Measurements from ENCODE around the gene BCS1L.
"Not testable (repeated sequence)": the region's sequence is repeated elsewhere in the genome, so short reads cannot be mapped to it uniquely, and the experiment has no call there.

BCS1L gene

DNA sequence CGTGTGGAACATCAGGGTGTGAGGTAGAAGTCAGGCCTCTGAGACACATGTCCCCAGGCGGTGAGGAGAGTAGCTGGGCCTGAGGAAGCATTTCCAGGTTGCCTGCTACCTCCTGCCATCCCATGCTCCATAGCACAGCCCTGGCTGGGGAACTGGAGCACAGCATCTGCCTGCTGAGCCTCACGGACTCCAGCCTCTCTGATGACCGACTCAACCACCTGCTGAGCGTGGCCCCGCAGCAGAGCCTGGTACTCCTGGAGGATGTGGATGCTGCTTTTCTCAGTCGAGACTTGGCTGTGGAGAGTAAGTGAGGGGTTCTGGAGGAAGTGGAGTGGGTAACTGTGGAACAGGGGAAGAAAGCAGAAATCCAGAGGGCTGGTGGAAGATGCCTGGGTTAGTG is 2.9 kb downstream of the BCS1L start:
- no peak for DNase-seq (ENCODE audit: low read depth)

DNA sequence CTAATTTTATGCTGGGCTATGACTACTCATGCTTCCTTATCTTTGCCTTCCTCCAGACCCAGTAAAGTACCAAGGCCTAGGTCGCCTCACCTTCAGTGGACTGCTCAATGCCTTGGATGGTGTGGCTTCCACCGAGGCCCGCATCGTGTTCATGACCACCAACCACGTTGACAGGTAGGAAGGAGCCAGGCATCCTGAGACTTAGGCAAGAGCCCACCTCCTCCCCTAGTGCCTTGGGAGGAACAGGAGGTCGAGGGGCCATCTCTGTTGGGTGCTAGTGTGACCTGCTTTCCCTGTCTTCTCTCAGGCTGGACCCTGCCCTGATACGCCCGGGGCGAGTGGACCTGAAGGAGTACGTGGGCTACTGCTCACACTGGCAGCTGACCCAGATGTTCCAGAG is 3.3 kb downstream of the BCS1L start:
- DNase-seq (ENCODE audit: low read depth) = no peak

DNA sequence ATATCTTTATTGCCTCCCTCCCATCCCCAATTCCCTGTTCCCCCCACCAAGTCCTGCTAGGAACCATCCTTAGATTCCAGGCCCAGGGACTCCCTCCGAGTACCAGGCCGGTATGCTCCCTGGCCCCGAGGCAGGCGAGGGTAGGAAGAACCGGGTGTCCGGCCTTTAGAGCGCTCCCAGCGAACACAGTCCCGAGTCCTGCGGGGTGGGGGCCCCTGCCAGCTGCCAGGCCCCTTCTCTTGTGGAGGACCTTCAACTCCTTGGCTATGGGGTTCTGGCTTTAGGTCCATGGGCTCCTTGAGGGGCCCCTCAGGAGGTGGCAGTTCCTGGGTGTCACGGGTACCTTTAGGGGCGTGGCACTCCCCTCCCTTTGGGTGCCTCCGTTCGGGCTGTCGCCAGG is 4.4 kb downstream of the BCS1L start:
- no peak for DNase-seq (ENCODE audit: low read depth)

DNA sequence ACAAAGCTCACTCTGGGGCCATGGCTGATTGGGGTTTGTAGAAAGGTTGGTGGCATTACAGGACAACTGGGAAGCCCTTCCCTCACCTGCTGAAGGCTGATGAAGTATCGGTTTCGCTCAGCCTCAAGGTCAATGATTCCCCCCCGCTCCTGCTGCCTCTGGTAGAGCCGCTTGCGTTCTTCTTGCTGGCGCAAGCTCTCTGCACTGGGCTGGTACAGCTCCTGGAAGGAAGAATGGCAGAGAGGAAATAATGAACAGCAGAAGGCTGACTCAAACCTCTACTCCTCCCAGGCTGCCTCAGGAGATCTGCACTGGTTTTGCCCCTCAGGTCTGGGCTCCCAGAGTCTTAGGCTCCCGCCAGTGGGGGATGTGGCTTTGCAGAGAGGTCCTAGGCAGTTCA is 5.2 kb downstream of the BCS1L start:
- no peak for DNase-seq (ENCODE audit: low read depth)

DNA sequence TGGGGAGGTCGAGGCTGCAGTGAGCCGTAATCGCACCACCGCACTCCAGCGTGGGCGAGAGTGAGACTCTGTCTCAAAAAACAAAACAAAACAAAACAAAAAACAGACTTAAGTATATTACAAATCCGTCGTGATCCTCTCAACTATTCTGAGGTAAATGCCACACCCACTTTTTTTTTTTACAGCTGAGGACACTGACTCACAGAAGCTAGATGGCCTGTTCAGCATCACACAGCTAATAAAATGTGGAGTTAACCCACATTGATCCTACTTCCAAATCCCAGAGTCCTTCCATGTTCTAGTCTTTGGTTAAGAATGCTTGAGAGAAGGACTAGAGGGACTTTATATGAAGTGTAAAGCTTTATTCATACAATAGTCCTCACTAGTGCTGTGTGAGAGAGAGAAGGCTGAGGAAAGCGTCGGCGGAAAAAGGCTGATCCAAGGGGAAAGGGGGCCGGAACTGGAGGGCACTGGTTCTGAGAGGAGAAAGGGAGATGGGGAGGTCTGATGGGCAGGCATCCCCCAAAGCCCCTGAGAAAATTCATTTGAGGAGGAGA is 11.7 kb downstream of the BCS1L start:
- DNase-seq (ENCODE audit: low read depth) = no peak

DNA sequence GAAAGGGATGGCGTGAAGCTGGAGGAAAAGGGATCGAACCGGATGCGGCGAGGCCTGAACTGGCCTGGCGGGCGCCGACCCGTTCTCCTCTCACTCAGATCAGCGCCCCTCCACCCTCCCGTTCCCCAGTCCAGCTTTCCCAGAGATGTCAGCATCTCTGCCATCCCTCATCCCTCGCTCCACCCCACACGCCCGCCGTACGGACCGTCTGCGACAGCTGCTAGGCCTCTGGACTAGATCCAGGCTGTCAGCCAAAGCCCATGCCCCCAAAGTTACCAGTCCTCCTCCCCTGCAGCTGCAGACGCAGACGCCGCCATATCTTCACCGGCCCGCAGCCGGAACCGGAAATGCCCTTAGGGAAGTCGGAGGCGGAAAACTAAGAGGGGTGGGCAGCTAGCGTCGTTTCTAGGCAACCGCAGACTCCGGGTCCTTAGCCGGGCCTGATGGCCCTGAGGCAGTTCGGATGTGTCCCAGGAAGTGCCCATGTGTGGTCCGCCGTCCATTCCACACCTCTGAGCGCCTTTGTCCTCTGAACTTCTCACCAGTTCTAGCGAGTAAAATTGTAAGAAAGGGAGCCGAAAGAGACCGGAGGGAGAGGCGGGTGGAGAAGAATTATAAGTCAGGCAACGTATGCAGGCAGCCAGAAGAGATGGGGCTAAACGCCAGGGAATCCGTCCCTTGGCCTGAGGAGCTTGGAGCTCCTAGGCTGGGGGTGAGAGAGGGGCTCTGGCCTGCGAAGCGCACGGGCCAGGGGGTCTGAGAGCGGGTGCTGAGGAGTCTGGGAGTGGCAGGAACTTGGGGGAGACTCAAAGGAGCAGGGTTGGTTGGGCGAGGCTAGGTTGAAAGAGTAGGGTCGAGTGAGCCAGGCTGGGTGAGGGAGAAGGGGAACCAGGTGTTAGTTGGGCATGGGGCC is 12.4 kb downstream of the BCS1L start, which contains the start of the genes RNF25 and STK36:
Gene RNF25 (minus strand): TSS at position 349 of the 913 bp plus-strand sequence. CDS start 32 bp downstream, at position 317.
Gene STK36 (plus strand): TSS at position 433 of the 913 bp plus-strand sequence. CDS start 744 bp downstream, outside the sequence.
- peak; percentile 70 for DNase-seq (ENCODE audit: low read depth)

DNA sequence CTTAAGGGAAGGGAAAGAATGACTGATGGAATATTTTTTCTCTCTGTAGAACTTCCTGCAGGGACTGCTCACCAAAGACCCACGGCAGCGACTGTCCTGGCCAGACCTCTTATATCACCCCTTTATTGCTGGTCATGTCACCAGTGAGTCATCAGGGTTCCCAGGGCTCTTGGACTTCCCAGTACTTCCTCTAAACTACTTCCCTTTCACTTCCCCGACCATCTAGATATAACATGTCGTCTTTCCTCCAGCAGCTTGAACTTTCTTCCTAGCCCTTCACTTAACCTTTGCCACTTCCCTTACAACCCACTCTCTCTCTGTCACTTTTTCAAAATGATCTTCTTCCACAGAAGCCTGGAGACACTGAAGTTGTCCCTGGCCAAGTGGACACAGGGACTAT is 19.6 kb downstream of the BCS1L start:
- DNase-seq (ENCODE audit: low read depth) = no peak

DNA sequence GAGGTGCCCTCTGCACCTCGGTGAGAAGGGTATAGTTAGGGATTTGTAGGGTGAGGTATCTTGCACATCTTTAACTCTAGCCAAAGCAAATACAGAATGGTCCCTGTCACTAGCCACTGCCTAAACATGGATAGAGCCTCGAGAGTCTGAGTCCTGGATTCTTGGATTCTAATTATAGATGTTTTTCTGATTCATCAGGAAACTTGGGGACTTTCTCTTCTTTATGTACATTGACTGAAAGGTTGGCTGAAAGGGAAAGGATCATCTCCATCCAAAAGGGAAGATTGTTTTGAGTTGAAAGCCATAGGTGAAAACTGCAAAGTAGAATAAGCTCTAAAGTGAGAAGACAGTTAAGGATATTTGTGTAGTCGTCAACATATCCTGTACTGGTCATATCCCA is 20.6 kb downstream of the BCS1L start:
- DNase-seq (ENCODE audit: low read depth) = no peak

DNA sequence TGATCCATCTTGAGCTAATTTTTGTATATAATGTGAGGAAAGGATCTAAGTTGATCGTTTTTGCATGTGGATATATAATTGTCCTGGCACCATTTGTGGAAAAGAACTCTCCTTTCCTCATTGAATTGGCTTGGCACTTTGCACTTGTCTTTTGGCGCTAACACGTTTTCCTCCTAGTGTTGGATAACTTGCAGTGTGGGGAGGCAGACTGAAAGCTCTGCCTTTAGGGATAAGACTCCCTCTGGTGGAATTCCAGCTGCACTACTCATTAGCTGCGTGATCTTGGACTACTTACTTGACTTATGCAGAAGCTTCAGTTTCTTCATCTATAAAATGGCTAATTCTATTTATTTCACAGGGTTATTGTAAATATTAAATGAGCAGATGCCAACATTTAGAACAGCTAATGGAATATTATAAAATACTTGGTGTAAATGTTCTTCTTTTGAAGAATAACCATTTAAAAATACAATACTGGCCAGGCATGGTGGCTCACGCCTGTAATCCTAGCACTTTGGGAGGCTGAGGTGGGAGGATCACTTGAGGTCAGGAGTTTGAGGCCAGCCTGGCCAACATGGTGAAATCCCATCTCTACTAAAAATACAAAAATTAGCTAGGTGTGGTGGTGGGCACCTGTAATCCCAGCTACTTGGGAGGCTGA is 28.0 kb downstream of the BCS1L start:
- not testable (repeated sequence) for DNase-seq (ENCODE audit: low read depth)

DNA sequence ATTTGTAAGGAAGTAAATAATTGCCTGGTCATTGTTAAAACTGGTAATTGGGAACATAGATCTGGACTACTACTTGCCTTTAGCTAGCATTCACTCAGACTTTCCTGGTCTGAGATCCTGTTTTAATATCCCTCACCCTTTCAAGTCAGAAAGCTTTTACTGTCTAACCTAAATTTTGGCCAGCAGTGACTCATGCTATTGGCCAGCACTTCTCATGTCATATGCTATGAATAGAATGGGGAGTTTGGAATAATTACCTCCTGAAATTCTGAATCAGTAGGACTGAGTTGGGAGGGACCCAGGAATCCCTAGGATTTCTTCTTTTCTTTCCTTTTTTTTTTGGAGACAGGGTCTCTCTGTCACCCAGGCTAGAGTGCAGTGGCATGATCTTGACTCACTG is 31.8 kb downstream of the BCS1L start:
- no peak for DNase-seq (ENCODE audit: low read depth)

DNA sequence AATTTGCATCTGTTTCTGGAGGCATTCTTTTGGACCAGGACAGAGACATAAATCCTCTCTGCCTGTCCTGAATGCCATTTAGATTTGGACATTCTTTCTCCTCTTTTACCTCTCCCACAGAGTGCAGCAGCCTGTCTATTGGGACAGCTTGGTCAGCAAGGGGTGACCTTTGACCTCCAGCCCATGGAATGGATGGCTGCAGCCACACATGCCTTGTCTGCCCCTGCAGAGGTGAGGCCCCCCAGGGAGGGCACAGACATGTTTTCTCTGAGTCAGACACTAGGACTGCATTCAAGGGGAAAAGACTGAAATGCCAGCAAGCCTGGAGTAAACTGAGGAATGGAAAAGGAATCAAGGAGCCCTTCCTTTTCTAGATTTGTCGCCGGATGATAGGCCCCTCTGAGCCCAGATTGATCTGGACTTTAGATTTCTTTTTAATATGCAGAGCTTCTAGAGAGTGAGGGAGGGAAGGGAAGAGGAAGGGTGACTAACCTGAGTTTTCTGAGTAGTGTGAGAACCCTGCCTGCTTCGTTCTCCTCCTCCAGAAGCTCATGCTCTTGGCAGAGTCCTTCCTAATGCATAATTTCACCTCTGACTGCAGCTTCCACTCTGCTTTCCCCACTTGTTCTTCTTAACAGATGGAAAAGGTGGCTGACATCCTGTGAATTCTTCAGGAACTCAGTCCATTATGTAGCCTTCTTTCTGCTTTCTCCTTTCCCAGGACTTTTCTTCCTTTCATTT is 35.1 kb downstream of the BCS1L start:
- DNase-seq (ENCODE audit: low read depth) = no peak

DNA sequence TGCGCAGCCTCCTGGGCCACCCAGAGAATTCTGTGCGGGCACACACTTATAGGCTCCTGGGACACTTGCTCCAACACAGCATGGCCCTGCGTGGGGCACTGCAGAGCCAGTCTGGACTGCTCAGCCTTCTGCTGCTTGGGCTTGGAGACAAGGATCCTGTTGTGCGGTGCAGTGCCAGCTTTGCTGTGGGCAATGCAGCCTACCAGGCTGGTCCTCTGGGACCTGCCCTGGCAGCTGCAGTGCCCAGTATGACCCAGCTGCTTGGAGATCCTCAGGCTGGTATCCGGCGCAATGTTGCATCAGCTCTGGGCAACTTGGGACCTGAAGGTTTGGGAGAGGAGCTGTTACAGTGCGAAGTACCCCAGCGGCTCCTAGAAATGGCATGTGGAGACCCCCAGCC is 39.4 kb downstream of the BCS1L start:
- DNase-seq (ENCODE audit: low read depth) = no peak

DNA sequence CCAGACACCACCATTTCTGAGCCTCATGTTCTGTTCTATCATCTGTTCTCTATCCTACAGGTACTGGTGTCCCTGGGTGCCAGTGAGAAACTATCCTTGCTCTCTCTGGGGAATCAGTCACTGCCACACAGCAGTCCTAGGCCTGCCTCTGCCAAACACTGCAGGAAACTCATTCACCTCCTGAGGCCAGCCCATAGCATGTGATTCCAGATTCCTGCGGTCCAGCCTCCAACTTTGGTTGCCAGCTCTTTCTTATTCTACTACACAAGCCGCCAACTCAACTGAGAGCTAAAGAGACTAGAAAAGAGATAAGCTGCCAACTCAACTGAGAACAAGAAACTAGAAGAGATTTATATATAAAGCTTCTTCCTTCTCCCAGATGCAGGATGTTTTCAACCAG is 42.3 kb downstream of the BCS1L start:
- no peak for DNase-seq (ENCODE audit: low read depth)

DNA sequence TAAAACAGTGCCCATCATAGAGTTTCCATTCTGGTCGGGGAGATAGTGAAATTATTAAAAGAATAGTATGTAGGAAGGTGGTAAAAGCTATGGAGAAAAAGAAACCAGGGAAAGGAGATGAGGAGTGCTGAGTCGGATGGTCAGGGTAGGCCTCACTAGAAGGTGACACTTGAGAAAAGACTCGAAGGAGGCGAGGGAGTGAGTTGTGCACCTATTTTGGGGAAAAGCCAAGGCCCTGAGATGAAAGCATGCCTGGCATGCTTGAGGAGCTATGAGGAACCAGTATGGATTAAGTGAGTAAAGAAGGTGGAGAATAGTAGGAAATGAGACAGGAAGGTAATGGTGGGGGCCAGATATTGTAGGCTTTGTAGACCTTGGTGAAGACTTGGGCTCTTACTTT is 43.9 kb downstream of the BCS1L start:
- DNase-seq (ENCODE audit: low read depth) = no peak

DNA sequence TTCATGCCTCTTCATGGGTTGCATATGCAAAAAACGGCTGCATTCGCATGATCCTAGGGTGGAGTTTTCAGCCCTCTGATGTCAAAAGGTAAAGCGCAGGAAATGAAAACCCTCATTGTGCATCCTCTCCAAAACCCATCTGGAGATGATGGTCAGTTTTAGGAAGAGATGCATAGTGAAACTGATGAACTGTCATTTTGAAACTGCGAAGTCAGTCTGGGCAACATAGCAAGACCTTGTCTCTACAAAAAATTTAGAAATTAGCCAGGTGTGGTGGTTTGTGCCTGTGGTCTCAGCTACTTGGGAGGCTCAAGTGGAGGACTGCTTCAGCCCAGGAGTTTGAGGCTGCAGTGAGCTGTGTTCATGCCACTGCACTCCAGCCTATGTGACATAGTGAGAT is 48.6 kb downstream of the BCS1L start:
- DNase-seq (ENCODE audit: low read depth) = no peak

DNA sequence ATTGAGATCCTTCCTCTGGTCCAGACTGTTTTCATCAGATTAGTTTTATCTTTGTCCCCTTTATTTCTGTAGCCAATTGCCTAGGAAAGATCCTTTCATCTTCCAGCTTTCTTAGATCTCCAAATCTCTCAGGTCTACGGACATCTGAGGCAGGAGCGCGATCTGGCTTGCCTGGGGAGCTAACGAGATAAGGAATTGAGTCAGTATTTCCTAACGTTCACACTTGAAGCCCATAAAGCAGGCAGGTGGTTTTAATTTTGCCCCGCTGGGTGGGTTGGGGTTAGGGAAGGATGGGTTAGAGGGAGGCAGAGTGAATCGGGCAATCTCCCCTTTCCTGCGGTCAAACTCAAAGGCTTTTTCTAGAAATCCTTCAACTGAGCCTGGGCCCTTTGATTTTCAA is 50.4 kb downstream of the BCS1L start:
- no peak for DNase-seq (ENCODE audit: low read depth)

DNA sequence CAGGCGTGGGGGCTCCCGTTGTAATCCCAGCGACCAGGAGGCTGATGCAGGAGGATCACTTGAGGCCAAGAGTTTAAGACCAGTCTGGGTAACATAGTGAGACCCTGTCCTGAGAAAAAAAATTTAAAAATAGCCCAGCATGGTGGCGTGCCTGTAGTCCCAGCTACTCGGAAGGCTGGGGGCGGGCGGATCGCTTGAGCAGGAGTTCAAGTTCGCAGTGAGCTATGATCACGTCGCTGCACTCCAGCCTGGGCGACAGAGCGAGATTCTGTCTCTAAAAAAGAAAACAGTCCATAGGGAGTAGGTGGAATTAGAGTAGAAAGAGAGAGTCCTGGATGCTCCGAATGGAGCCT is 50.8 kb downstream of the BCS1L start:
- DNase-seq (ENCODE audit: low read depth) = no peak

DNA sequence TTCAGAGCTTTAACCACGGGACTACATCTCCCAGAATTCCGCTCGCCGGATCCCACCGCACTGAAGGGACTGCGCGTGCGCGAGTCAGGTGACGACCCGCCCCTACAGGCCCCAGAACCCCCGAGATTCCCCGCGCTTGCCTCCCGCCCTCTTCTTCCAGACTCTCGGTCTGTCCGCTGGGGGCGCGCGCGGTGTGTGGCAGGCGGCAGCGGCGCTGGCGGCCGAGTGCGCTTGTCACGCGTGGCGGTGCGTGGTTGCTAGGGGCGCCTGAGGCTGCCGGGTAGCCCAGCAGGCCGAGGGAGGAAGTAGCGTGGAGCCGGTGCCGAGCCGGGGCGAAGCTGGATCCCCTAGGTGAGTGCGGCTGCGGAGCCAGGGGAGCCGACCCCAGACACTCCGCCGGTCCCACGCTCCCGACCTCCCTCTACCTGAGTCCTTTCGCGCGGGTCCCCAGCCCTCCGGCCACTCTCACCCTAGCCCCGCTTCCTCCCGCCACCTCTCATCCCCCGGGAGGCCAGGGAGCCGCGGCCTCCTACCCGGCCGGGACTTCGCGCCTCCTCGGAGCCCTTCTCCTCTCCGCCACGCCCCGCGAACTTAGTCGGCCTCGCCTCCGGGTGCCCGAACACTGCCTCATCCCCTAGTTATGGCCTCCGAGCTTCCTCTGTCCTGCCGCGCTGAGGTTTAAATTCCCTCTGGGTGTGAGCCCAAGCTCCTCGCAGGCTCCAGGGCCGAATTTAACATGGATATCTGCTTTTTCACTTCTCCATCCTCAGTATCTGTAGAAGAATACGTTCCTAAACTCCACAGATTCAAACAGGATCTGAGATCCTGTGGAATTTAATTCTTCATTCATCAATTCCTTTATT is 51.4 kb downstream of the BCS1L start, which contains the start of gene TTLL4:
Gene TTLL4 (plus strand): TSS at position 149 of the 863 bp plus-strand sequence. CDS start 26,842 bp downstream, outside the sequence.
- peak; percentile 98 for DNase-seq (ENCODE audit: low read depth)

DNA sequence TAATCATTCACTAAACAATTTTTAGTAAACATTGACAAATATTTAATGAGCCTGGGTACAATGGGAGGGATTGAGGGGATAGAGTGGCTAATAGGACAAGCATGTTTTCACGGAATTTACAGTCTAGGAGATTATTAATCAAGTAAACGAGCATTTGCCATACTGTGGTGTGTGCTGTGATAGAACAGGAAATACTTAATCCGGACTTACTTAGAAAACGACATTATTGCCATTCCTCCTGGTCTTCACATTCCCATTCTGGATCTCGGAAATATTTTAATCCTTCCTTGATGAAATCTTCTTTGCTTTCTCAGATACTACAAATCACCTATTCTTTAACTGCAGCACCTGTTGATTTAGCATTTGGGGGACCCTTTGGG is 52.1 kb downstream of the BCS1L start:
- DNase-seq (ENCODE audit: low read depth) = no peak
